ENCODE data around the gene HOMER1. TPM values are rescaled to one million over a fixed set of nuclear protein-coding genes. Genes with fewer than 3 reads are reported as not detected.
"Not testable (repeated sequence)": the region's sequence is repeated elsewhere in the genome, so short reads cannot be mapped to it uniquely, and the experiment has no call there.

Gene HOMER1
- total RNA-seq, 1 donor from 2014 or later = 15.8 TPM

GRCh38 chr5:79397080-79397479 is 116.9 kb downstream of the HOMER1 start:
- Mint-ChIP-seq H3K36me3 (ENCODE audit: low read depth) (peaks cover 11% of the 10 kb centered on the region), H3K27me3 (ENCODE audit: low read depth) (no peaks in the 10 kb centered on the region), H3K4me1 (ENCODE audit: low read depth) (peaks cover 4% of the 10 kb centered on the region), H3K9me3 (ENCODE audit: low read depth) (no peaks in the 10 kb centered on the region), H3K4me3 (ENCODE audit: unreplicated experiment) (no peak overlapping the region), H3K27ac (ENCODE audit: unreplicated experiment) (no peak overlapping the region)
- TF ChIP-seq CTCF (IDR thresholded peaks at IDR 0.05) = no peak
- DNase-seq (ENCODE audit: low spot score) = no peak

GRCh38 chr5:79396265-79396664 is 117.7 kb downstream of the HOMER1 start:
- H3K4me3 Mint-ChIP-seq (ENCODE audit: unreplicated experiment) = no peak overlapping the region
- no peak for TF ChIP-seq CTCF (IDR thresholded peaks at IDR 0.05)
- H3K4me1 Mint-ChIP-seq (ENCODE audit: low read depth) = peaks cover 4% of the 10 kb centered on the region
- no peak for DNase-seq (ENCODE audit: low spot score)
- H3K27me3 Mint-ChIP-seq (ENCODE audit: low read depth) = no peaks in the 10 kb centered on the region
- H3K9me3 Mint-ChIP-seq (ENCODE audit: low read depth) = no peaks in the 10 kb centered on the region
- H3K36me3 Mint-ChIP-seq (ENCODE audit: low read depth) = peaks cover 11% of the 10 kb centered on the region
- H3K27ac Mint-ChIP-seq (ENCODE audit: unreplicated experiment) = no peak overlapping the region

- H3K27me3 Mint-ChIP-seq (ENCODE audit: low read depth) = no peaks in the 10 kb centered on the region
- TF ChIP-seq CTCF (IDR thresholded peaks at IDR 0.05) = no peak
- no peak overlapping the region for H3K4me3 Mint-ChIP-seq (ENCODE audit: unreplicated experiment)
- peaks cover 13% of the 10 kb centered on the region for H3K36me3 Mint-ChIP-seq (ENCODE audit: low read depth)
- peaks cover 4% of the 10 kb centered on the region for H3K4me1 Mint-ChIP-seq (ENCODE audit: low read depth)
- no peaks in the 10 kb centered on the region for H3K9me3 Mint-ChIP-seq (ENCODE audit: low read depth)
- no peak for DNase-seq (ENCODE audit: low spot score)
- H3K27ac Mint-ChIP-seq (ENCODE audit: unreplicated experiment) = no peak overlapping the region
Measured at GRCh38 chr5:79395296-79395695, 118.6 kb downstream of the HOMER1 start.

GRCh38 chr5:79392776-79393175 is 121.2 kb downstream of the HOMER1 start:
- no peak for DNase-seq (ENCODE audit: low spot score)
- Mint-ChIP-seq H3K4me1 (ENCODE audit: low read depth) (no peaks in the 10 kb centered on the region), H3K27ac (ENCODE audit: unreplicated experiment) (no peak overlapping the region), H3K4me3 (ENCODE audit: unreplicated experiment) (no peak overlapping the region), H3K9me3 (ENCODE audit: low read depth) (no peaks in the 10 kb centered on the region), H3K36me3 (ENCODE audit: low read depth) (peaks cover 13% of the 10 kb centered on the region), H3K27me3 (ENCODE audit: low read depth) (no peaks in the 10 kb centered on the region)
- TF ChIP-seq CTCF (IDR thresholded peaks at IDR 0.05) = no peak

- H3K27me3 Mint-ChIP-seq (ENCODE audit: low read depth) = no peaks in the 10 kb centered on the region
- peaks cover 25% of the 10 kb centered on the region for H3K36me3 Mint-ChIP-seq (ENCODE audit: low read depth)
- DNase-seq (ENCODE audit: low spot score) = no peak
- H3K27ac Mint-ChIP-seq (ENCODE audit: unreplicated experiment) = no peak overlapping the region
- H3K4me1 Mint-ChIP-seq (ENCODE audit: low read depth) = no peaks in the 10 kb centered on the region
- no peak overlapping the region for H3K4me3 Mint-ChIP-seq (ENCODE audit: unreplicated experiment)
- TF ChIP-seq CTCF (IDR thresholded peaks at IDR 0.05) = no peak
- peaks cover 26% of the 10 kb centered on the region for H3K9me3 Mint-ChIP-seq (ENCODE audit: low read depth)
Measured at GRCh38 chr5:79386679-79387078, 127.3 kb downstream of the HOMER1 start.

GRCh38 chr5:79385126-79385525 is 128.8 kb downstream of the HOMER1 start:
- peaks cover 33% of the 10 kb centered on the region for H3K9me3 Mint-ChIP-seq (ENCODE audit: low read depth)
- DNase-seq (ENCODE audit: low spot score); H3K27me3 Mint-ChIP-seq (ENCODE audit: low read depth); H3K4me1 Mint-ChIP-seq (ENCODE audit: low read depth); H3K4me3 Mint-ChIP-seq (ENCODE audit: unreplicated experiment); H3K27ac Mint-ChIP-seq (ENCODE audit: unreplicated experiment): not testable (repeated sequence)
- H3K36me3 Mint-ChIP-seq (ENCODE audit: low read depth) = peaks cover 30% of the 10 kb centered on the region
